Effector memory CD4-positive, alpha-beta T cell (primary cell): ENCODE measurements around the gene UNC119.

ENCODE experiments used
- DNase-seq, 3 donors: peaks; one replicate each; pipeline ENCODE4 v3.0.0-alpha.2; 2020
- H3K27ac ChIP-seq: 2 replicates; pipeline ENCODE4 v1.7.0; 2013; ENCODE audit warnings: mild to moderate bottlenecking, low read length, moderate library complexity; ENCODE audit not compliant: insufficient read depth, poor library complexity, severe bottlenecking
- H3K27me3 ChIP-seq: replicated peaks from 2 replicates; pipeline ENCODE4 v1.7.0; 2013; ENCODE audit warnings: mild to moderate bottlenecking, low read length; ENCODE audit not compliant: insufficient read depth, control insufficient read depth, poor library complexity, severe bottlenecking
- H3K36me3 ChIP-seq: 2 replicates; pipeline ENCODE4 v1.7.0; 2013; ENCODE audit warnings: mild to moderate bottlenecking, low read length, moderate library complexity; ENCODE audit not compliant: control insufficient read depth, insufficient read depth
- H3K4me1 ChIP-seq: 2 replicates; pipeline ENCODE4 v1.7.0; 2013; ENCODE audit warnings: low read length, mild to moderate bottlenecking; ENCODE audit not compliant: control insufficient read depth, insufficient read depth, poor library complexity, severe bottlenecking
- H3K4me3 ChIP-seq: 2 replicates; pipeline ENCODE4 v1.7.0; 2013; ENCODE audit warnings: low read length, low read depth, mild to moderate bottlenecking; ENCODE audit not compliant: insufficient read depth, poor library complexity, severe bottlenecking
- H3K9me3 ChIP-seq: 2 replicates; pipeline ENCODE4 v1.7.0; 2013; ENCODE audit warnings: mild to moderate bottlenecking, low read length, moderate library complexity; ENCODE audit not compliant: control insufficient read depth

The UNC119 gene

GRCh38 chr17:28544402-28545140 lies 7.9 kb downstream of the UNC119 start:
- DNase-seq: no peak
- no peak overlapping the region for H3K4me3 ChIP-seq
- H3K4me1 ChIP-seq: peaks cover 17% of the 10 kb centered on the region
- H3K9me3 ChIP-seq: no peaks in the 10 kb centered on the region
- no peak overlapping the region for H3K27ac ChIP-seq
- peaks cover 12% of the 10 kb centered on the region for H3K36me3 ChIP-seq
- H3K27me3 ChIP-seq: no peaks in the 10 kb centered on the region

GRCh38 chr17:28541439-28541838 lies 11.0 kb downstream of the UNC119 start:
- Histone ChIP-seq H3K27me3 (no peaks in the 10 kb centered on the region), H3K4me3 (no peak overlapping the region), H3K4me1 (no peaks in the 10 kb centered on the region), H3K27ac (no peak overlapping the region), H3K9me3 (no peaks in the 10 kb centered on the region), H3K36me3 (no peaks in the 10 kb centered on the region)
- DNase-seq: no peak

- no peaks in the 10 kb centered on the region for H3K4me1 ChIP-seq
These were observed 12.2 kb downstream of the UNC119 start for GRCh38 chr17:28540231-28540630.

GRCh38 chr17:28538296-28538895 lies 14.0 kb downstream of the UNC119 start:
- Histone ChIP-seq H3K27ac (no peak overlapping the region), H3K27me3 (no peaks in the 10 kb centered on the region), H3K4me3 (no peak overlapping the region), H3K4me1 (no peaks in the 10 kb centered on the region), H3K36me3 (no peaks in the 10 kb centered on the region), H3K9me3 (no peaks in the 10 kb centered on the region)
- DNase-seq: no peak

More at GRCh38 chr17:28540231-28540630, 12.2 kb downstream of the UNC119 start:
- H3K36me3 ChIP-seq: no peaks in the 10 kb centered on the region
- no peak for DNase-seq
- H3K27ac ChIP-seq: no peak overlapping the region
- no peaks in the 10 kb centered on the region for H3K9me3 ChIP-seq
- H3K27me3 ChIP-seq: no peaks in the 10 kb centered on the region
- H3K4me3 ChIP-seq: no peak overlapping the region

- Histone ChIP-seq H3K27ac (no peak overlapping the region), H3K4me1 (no peaks in the 10 kb centered on the region), H3K4me3 (no peak overlapping the region), H3K9me3 (no peaks in the 10 kb centered on the region), H3K27me3 (no peaks in the 10 kb centered on the region), H3K36me3 (no peaks in the 10 kb centered on the region)
- DNase-seq: no peak
These were observed 15.2 kb downstream of the UNC119 start for GRCh38 chr17:28537219-28537610.

GRCh38 chr17:28536532-28537218 lies 15.7 kb downstream of the UNC119 start:
- Histone ChIP-seq H3K9me3 (no peaks in the 10 kb centered on the region), H3K36me3 (no peaks in the 10 kb centered on the region), H3K27ac (no peak overlapping the region), H3K4me3 (no peak overlapping the region), H3K4me1 (no peaks in the 10 kb centered on the region), H3K27me3 (no peaks in the 10 kb centered on the region)
- no peak for DNase-seq

- no peaks in the 10 kb centered on the region for H3K27me3 ChIP-seq
- no peaks in the 10 kb centered on the region for H3K4me1 ChIP-seq
- no peaks in the 10 kb centered on the region for H3K9me3 ChIP-seq
- no peak overlapping the region for H3K27ac ChIP-seq
- no peak overlapping the region for H3K4me3 ChIP-seq
- no peaks in the 10 kb centered on the region for H3K36me3 ChIP-seq
- DNase-seq: no peak
These were observed 17.6 kb downstream of the UNC119 start for GRCh38 chr17:28534740-28535375.

- no peak for DNase-seq
- H3K27ac ChIP-seq: no peak overlapping the region
These were observed 19.2 kb downstream of the UNC119 start for GRCh38 chr17:28533091-28533807.

GRCh38 chr17:28532050-28532960 lies 20.1 kb downstream of the UNC119 start:
- Histone ChIP-seq H3K4me1 (no peaks in the 10 kb centered on the region), H3K27me3 (no peaks in the 10 kb centered on the region), H3K4me3 (no peak overlapping the region), H3K9me3 (no peaks in the 10 kb centered on the region), H3K36me3 (no peaks in the 10 kb centered on the region), H3K27ac (no peak overlapping the region)
- DNase-seq: no peak

More at GRCh38 chr17:28533091-28533807, 19.2 kb downstream of the UNC119 start:
- no peaks in the 10 kb centered on the region for H3K4me1 ChIP-seq
- no peaks in the 10 kb centered on the region for H3K36me3 ChIP-seq
- H3K4me3 ChIP-seq: no peak overlapping the region
- H3K9me3 ChIP-seq: no peaks in the 10 kb centered on the region
- no peaks in the 10 kb centered on the region for H3K27me3 ChIP-seq
